ENCODE measurements around the gene GZMB.

DNA sequence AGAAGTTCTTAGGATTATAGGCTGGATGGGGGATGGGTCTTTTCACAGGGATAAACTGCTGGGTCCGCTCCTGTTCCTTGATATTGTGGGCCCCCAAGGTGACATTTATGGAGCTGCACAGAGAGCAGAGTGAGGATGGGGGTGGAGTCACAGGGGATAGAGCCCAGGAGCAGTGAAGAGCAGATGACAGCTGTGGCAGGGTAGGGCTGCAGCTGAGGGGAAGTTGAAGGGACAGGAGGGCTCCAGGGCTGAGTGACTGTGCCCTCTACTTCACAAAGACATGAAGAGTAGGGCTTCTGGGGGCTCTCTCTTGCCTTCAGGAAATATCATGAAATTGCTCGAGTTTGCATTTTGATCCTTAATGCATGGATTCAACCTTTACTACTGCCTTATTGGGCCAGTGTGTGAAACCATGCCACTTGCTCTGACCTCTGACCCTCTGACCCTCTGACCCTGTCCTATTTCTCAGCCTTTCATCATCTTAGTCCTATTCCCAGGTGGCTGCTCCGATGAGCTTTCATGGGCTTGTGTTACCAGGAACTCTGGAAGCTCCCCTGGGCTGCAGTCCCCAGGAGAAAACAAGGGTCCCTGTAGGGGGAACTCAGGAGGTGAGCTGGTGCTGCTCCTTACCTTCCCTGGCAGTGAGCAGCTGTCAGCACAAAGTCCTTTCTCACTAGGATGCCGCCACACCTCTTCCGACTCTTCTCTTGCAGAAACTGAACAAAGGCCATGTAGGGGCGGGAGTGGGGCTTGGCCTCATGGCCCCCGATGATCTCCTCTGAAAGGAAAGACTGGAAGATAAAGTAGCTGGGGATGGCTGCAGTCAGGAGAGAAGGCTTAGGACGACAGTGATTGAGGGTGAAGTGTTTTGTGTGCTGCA lies 26.1 kb downstream of the GZMB start:
- TF ChIP-seq, protein P1, sequence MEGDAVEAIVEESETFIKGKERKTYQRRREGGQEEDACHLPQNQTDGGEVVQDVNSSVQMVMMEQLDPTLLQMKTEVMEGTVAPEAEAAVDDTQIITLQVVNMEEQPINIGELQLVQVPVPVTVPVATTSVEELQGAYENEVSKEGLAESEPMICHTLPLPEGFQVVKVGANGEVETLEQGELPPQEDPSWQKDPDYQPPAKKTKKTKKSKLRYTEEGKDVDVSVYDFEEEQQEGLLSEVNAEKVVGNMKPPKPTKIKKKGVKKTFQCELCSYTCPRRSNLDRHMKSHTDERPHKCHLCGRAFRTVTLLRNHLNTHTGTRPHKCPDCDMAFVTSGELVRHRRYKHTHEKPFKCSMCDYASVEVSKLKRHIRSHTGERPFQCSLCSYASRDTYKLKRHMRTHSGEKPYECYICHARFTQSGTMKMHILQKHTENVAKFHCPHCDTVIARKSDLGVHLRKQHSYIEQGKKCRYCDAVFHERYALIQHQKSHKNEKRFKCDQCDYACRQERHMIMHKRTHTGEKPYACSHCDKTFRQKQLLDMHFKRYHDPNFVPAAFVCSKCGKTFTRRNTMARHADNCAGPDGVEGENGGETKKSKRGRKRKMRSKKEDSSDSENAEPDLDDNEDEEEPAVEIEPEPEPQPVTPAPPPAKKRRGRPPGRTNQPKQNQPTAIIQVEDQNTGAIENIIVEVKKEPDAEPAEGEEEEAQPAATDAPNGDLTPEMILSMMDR (IDR thresholded peaks at IDR 0.05; ENCODE audit: low read length) = no peak
- no peak for TF ChIP-seq EZH2phosphoT487 (IDR thresholded peaks at IDR 0.05; ENCODE audit: low read length)

Measured in MM.1S (cell line).